Tibial nerve (tissue), 4 donors: Measurements from ENCODE around the gene NRSN2. TPM values are rescaled to one million over a fixed set of nuclear protein-coding genes. Genes with fewer than 3 reads are reported as not detected.
"Not testable (repeated sequence)": the region's sequence is repeated elsewhere in the genome, so short reads cannot be mapped to it uniquely, and the experiment has no call there.

Source experiments
- DNase-seq, 2 donors: peaks; one replicate each; pipeline ENCODE4 v3.0.0-alpha.2; 2019; ENCODE audit warnings: low spot score in 2 of 2
- H3K27ac ChIP-seq, 4 donors: fragments of 200-600 bp; sonication (generic) in 3 of 4; one replicate each; pipeline ENCODE4 v1.5.1; 2017 to 2019; ENCODE audit warnings: mild to moderate bottlenecking in 1 of 4
- H3K27me3 ChIP-seq, 2 donors: fragments of 200-600 bp; sonication (generic) in 1 of 2; one replicate each; pipeline versions ENCODE4 v1.5.1 to v1.6.0; 2017 to 2019
- H3K36me3 ChIP-seq, 3 donors: fragments of 200-600 bp; sonication (generic); one replicate each; pipeline ENCODE4 v1.5.1; 2018 to 2019
- H3K4me1 ChIP-seq, 4 donors: fragments of 200-600 bp; sonication (generic) in 3 of 4; one replicate each; pipeline ENCODE4 v1.5.1; 2017 to 2019
- H3K4me3 ChIP-seq, 4 donors: fragments of 200-600 bp; sonication (generic) in 3 of 4; one replicate each; pipeline ENCODE4 v1.5.1; 2017 to 2019; ENCODE audit warnings: mild to moderate bottlenecking in 1 of 4, moderate library complexity in 1 of 4
- H3K9me3 ChIP-seq, 4 donors: fragments of 200-600 bp; sonication (generic) in 3 of 4; one replicate each; pipeline ENCODE4 v1.5.1; 2017 to 2019
- EP300 ChIP-seq, 2 donors: sonication (generic); formaldehyde crosslinking; IDR thresholded peaks; one replicate each; pipeline ENCODE4 v1.6.1; 2017; ENCODE audit warnings: antibody characterized with exemption in 2 of 2, mild to moderate bottlenecking in 1 of 2
- POLR2A ChIP-seq, 2 donors: fragments of 450-650 bp; IDR thresholded peaks; one replicate each; pipeline ENCODE4 v1.6.1; 2017; ENCODE audit warnings: antibody characterized with exemption in 2 of 2, mild to moderate bottlenecking in 2 of 2, moderate library complexity in 2 of 2
- WGBS, 2 donors: methylation state at CpG; one replicate each; pipeline ENCODE4 v1.1.5; 2018; 5-methylcytosine and 5-hydroxymethylcytosine counted together
- total RNA-seq, 4 donors: library from RNA; depleted of rRNA; stranded (reverse); fragments of >200 nt; gene quantifications; one replicate each; pipeline ENCODE4 v1.1.0, GENCODE V29; 2016
- TF ChIP-seq, protein P1 (sequence below), 5 experiments: fragments of 200-600 bp in 3 of 5; fragments of 450-650 bp in 2 of 5; sonication (generic) in 3 of 5; IDR thresholded peaks; one replicate each; pipeline ENCODE4 v1.5.1; 2016 to 2019; ENCODE audit warnings: antibody characterized with exemption in 5 of 5, mild to moderate bottlenecking in 3 of 5, moderate library complexity in 2 of 5

NRSN2 gene
- total RNA-seq, 4 donors from 2014 or later, result 20.6 to 34.1 (median 26.2) TPM

DNA sequence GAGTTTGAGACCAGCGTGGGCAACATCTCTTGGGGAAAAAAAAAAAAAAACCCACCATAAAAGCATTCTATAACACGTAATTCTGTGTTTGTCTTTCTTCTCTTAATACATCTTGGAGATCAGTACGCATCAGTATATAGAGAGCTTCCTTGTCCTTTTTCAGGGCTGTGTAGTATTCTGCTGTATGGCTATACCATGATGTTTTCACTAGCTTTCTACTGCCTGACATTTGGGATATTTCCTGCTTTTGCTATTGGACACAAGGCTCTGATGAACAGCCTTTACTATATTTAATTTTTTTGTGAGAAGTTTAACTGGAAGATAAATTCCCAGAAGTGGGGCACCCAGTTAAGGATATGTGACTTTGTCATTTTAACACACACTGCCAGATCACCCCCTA lies 40.6 kb downstream of the NRSN2 start:
- H3K9me3 ChIP-seq, result no peaks in the 10 kb centered on the region
- no peak overlapping the region for H3K4me3 ChIP-seq
- 94 to 95% methylated on average over 3 of the region's 3 CpGs for WGBS, 2 donors
- peaks cover 0 to 50% (median 0%) of the 10 kb centered on the region in 3 donors for H3K36me3 ChIP-seq
- no peak for DNase-seq
- peaks cover 0 to 5% (median under 1%) of the 10 kb centered on the region in 4 donors for H3K4me1 ChIP-seq
- no peak overlapping the region for H3K27ac ChIP-seq
- no peaks in the 10 kb centered on the region for H3K27me3 ChIP-seq
- no peak for TF ChIP-seq POLR2A (IDR thresholded peaks at IDR 0.05)
- TF ChIP-seq, protein P1, sequence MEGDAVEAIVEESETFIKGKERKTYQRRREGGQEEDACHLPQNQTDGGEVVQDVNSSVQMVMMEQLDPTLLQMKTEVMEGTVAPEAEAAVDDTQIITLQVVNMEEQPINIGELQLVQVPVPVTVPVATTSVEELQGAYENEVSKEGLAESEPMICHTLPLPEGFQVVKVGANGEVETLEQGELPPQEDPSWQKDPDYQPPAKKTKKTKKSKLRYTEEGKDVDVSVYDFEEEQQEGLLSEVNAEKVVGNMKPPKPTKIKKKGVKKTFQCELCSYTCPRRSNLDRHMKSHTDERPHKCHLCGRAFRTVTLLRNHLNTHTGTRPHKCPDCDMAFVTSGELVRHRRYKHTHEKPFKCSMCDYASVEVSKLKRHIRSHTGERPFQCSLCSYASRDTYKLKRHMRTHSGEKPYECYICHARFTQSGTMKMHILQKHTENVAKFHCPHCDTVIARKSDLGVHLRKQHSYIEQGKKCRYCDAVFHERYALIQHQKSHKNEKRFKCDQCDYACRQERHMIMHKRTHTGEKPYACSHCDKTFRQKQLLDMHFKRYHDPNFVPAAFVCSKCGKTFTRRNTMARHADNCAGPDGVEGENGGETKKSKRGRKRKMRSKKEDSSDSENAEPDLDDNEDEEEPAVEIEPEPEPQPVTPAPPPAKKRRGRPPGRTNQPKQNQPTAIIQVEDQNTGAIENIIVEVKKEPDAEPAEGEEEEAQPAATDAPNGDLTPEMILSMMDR (IDR thresholded peaks at IDR 0.05), result no peak
- no peak for TF ChIP-seq EP300 (IDR thresholded peaks at IDR 0.05)

DNA sequence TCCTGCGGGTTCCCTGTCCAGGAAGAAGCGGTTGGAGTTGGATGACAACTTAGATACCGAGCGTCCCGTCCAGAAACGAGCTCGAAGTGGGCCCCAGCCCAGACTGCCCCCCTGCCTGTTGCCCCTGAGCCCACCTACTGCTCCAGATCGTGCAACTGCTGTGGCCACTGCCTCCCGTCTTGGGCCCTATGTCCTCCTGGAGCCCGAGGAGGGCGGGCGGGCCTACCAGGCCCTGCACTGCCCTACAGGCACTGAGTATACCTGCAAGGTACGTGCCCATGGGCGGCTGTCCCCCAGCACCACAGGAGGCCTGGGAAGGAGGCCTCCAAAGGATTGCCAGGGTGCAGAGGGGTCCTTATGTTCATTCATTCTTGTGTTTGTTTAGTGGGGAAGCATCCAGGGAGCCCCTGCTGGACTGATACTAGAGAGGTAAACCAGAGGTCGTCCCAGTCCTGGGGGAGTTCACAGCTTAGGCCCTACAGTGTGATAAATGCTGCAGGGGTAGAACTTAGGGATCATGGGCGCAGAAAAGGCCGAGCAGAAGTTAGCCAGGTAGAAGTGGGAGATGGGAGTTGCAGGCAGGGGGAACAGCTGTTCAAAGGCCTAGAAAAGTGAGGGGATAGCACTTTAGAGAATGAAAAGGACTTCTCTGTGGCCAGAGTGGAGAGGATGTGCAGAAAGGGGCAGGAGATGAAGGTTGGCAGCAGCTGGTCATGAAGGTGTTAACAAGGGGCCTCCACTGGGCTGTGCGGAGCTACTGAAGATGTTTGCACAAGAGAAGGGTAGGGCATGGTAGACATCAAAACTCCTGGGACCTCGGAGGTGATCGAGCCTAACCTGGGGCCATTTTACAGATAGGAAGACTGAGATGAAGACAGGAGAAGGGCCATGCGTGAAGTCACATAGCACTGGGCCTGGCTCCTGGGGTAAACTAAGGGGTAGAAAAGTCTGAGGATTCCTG lies 41.4 kb downstream of the NRSN2 start:
- no peak overlapping the region for H3K27ac ChIP-seq
- WGBS, 2 donors, result 85% methylated on average over 21 of the region's 21 CpGs
- H3K4me3 ChIP-seq, result no peak overlapping the region
- H3K9me3 ChIP-seq, result no peaks in the 10 kb centered on the region
- TF ChIP-seq EP300 (IDR thresholded peaks at IDR 0.05) (no peak), POLR2A (IDR thresholded peaks at IDR 0.05) (no peak)
- TF ChIP-seq, protein P1 (IDR thresholded peaks at IDR 0.05), result no peak
- H3K4me1 ChIP-seq, result no peaks in the 10 kb centered on the region
- no peak for DNase-seq
- H3K36me3 ChIP-seq, result peaks cover 0 to 58% (median 0%) of the 10 kb centered on the region in 3 donors
- no peaks in the 10 kb centered on the region for H3K27me3 ChIP-seq

- Histone ChIP-seq H3K9me3 (no peaks in the 10 kb centered on the region), H3K27ac (no peak overlapping the region), H3K4me1 (no peaks in the 10 kb centered on the region), H3K27me3 (no peaks in the 10 kb centered on the region), H3K4me3 (no peak overlapping the region), H3K36me3 (peaks cover 0 to 64% (median 0%) of the 10 kb centered on the region in 3 donors)
- no peak for DNase-seq
- 81% methylated on average over 6 of the region's 6 CpGs for WGBS, 2 donors
- TF ChIP-seq, protein P1 (IDR thresholded peaks at IDR 0.05), result no peak
- TF ChIP-seq EP300 (IDR thresholded peaks at IDR 0.05) (no peak), POLR2A (IDR thresholded peaks at IDR 0.05) (no peak)
Observed at GRCh38 chr20:389220-389619, 42.3 kb downstream of the NRSN2 start.

DNA sequence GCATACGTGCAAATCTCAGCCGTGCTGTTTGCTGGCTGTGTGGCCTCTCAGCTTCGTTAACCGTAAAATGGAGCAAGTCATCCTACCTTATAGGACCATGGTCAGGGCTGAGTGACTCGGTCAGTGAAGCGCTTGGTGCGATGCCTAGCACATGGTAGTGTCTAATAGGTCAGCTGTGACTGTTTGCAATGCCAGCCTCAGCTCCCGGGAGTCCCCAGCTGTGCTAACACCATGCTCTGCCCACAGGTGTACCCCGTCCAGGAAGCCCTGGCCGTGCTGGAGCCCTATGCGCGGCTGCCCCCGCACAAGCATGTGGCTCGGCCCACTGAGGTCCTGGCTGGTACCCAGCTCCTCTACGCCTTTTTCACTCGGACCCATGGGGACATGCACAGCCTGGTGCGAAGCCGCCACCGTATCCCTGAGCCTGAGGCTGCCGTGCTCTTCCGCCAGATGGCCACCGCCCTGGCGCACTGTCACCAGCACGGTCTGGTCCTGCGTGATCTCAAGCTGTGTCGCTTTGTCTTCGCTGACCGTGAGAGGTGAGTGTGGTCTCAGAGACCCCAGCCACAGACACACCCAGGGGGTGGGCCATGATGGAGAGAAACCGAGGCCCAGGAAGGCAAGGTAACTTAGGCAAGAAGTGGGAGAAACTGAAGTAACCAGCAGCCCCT lies 44.3 kb downstream of the NRSN2 start:
- Histone ChIP-seq H3K4me1 (no peaks in the 10 kb centered on the region), H3K4me3 (no peak overlapping the region), H3K27ac (no peak overlapping the region), H3K36me3 (peaks cover 0 to 84% (median 0%) of the 10 kb centered on the region in 3 donors), H3K27me3 (no peaks in the 10 kb centered on the region), H3K9me3 (no peaks in the 10 kb centered on the region)
- DNase-seq, result no peak
- TF ChIP-seq EP300 (IDR thresholded peaks at IDR 0.05) (no peak), POLR2A (IDR thresholded peaks at IDR 0.05) (no peak)
- TF ChIP-seq, protein P1 (IDR thresholded peaks at IDR 0.05), result no peak
- WGBS, 2 donors, result 93% methylated on average over 28 to 29 of the region's 29 CpGs

DNA sequence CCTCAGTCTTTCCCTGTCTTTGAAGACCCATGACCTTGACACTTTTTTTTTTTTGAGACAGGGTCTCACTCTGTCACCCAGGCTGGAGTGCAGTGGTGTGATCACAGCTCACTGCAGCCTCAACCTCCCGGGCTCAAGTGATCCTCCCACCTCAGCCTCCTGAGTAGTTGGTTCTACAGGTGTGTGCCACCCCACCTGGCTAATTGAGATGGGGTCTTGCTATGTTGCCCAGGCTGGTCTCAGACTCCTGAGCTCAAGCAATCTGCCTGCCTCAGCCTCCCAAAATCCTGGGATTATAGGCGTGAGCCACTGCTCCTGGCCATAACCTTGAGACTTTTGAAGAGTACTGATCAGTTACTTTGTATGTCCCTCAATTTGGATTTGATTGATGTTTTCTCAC lies 46.4 kb downstream of the NRSN2 start:
- not testable (repeated sequence) for H3K4me1 ChIP-seq, H3K27ac ChIP-seq, DNase-seq, H3K4me3 ChIP-seq, H3K27me3 ChIP-seq, H3K9me3 ChIP-seq
- WGBS, 2 donors, result 92% methylated on average over 2 of the region's 2 CpGs
- H3K36me3 ChIP-seq, result peaks cover 0 to 91% (median 0%) of the 10 kb centered on the region in 3 donors
